Stimulated activated CD4-positive, alpha-beta T cell treated with anti-CD3 and anti-CD28 coated beads, Interleukin-2, amount 100 ng/mL, for 48 hours (primary cell): ENCODE measurements around the gene ZMYND10.
A peak's percentile ranks its signal among the peaks of the same experiment; 100 is the strongest.

ENCODE experiments used
- DNase-seq, 2 donors: peaks; one replicate each; pipeline ENCODE4 v3.0.0-alpha.2; 2020

ZMYND10 gene

DNA sequence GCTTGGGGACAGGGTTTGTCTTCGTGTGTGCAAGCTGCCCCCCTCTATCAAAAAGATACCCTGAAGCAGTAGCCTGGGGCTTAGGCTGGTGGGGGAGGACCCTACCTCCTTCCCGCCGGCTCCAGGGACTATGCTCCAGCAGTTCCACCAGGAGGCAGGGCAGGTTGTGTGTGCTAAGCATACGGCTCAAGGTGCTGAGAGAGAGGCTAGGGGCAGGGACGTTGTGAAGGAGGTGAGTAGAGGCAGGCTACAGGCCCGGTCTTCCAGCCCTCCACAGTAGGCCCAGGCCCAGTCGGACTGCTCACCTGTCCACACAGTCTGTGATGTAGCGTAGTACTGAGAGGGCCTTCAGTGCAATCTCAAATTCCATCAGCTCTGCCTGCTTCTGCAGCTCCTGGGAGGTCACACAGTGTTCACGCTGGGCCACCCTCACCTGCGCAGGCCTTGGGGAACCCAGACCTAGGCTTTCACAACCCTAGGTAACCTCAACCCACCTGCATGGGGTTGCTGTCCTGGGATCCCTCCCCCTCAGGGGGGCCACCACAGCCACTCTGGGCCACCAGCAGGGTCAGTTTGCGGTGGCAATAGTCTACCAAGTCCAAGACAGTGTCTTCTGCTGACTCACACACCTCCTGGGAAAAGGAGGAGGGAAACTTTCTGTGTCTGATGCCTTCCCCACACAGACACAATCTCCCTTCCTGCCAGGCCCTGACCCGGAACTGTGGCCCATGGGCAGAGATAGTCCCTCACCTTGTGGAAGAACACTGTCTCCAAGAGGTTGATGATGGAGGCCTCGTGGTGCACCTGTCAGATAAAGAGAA lies 2.5 kb downstream of the ZMYND10 start:
- no peak for DNase-seq

- no peak for DNase-seq
Observed at GRCh38 chr3:50341996-50342650, 3.4 kb downstream of the ZMYND10 start.

- DNase-seq: no peak
Observed at GRCh38 chr3:50341537-50341936, 4.0 kb downstream of the ZMYND10 start.

DNA sequence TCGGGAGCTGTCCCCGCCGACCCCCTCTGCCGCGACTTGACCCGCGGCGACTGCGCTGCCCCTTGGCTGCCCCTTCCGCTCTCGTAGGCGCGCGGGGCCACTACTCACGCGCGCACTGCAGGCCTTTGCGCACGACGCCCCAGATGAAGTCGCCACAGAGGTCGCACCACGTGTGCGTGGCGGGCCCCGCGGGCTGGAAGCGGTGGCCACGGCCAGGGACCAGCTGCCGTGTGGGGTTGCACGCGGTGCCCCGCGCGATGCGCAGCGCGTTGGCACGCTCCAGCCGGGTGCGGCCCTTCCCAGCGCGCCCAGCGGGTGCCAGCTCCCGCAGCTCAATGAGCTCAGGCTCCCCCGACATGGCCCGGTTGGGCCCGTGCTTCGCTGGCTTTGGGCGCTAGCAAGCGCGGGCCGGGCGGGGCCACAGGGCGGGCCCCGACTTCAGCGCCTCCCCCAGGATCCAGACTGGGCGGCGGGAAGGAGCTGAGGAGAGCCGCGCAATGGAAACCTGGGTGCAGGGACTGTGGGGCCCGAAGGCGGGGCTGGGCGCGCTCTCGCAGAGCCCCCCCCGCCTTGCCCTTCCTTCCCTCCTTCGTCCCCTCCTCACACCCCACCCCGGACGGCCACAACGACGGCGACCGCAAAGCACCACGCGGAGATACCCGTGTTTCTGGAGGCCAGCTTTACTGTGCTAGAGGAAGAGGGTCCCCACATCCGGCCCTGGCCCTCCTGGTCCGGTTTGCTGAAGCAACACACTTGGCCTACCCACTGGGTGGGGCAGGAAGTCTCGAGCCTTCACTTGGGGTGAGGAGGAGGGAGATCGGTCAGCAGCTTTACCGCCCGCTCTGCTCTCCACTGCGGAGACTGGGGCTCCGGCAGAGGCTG lies 4.8 kb downstream of the ZMYND10 start, which contains the start of gene RASSF1:
Gene RASSF1, minus strand, starts transcription at position 389 of the 882 bp plus-strand sequence. Its CDS starts 31 bp downstream, at position 358.
- peak; percentile 64 to 68 for DNase-seq

- no peak for DNase-seq
Observed at GRCh38 chr3:50340147-50340447, 5.4 kb downstream of the ZMYND10 start.

DNA sequence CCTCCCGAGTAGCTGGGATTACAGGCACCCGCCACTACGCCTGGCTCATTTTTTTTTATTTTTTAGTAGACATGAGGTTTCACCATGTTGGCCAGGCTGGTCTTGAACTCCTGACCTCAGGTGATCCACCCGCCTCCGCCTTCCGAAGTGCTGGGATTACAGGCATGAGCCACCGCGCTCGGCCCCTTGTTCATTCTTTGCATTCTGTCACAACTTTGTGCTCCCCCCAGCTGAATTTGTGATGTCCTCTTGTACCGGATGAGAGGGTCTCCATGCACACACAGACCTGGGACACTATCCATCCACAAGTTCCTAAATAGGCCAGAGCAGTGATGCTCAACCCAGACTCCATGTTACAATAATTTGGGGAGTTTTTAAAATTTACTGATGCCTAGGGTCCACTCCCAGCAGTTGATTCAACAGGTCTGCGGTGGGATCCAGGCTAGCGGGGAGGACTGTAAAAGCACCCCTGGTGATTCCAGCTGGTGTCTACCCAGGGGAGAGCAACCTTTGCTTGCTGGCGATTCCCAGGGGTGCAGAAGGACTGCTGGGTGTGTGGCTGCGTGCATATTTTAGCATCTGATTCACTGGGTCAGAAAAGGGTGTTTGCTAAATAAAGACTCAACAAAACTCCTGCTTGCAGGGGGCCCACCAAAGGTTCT lies 5.9 kb downstream of the ZMYND10 start:
- no peak for DNase-seq

- DNase-seq: no peak
Observed at GRCh38 chr3:50338965-50339364, 6.6 kb downstream of the ZMYND10 start.

DNA sequence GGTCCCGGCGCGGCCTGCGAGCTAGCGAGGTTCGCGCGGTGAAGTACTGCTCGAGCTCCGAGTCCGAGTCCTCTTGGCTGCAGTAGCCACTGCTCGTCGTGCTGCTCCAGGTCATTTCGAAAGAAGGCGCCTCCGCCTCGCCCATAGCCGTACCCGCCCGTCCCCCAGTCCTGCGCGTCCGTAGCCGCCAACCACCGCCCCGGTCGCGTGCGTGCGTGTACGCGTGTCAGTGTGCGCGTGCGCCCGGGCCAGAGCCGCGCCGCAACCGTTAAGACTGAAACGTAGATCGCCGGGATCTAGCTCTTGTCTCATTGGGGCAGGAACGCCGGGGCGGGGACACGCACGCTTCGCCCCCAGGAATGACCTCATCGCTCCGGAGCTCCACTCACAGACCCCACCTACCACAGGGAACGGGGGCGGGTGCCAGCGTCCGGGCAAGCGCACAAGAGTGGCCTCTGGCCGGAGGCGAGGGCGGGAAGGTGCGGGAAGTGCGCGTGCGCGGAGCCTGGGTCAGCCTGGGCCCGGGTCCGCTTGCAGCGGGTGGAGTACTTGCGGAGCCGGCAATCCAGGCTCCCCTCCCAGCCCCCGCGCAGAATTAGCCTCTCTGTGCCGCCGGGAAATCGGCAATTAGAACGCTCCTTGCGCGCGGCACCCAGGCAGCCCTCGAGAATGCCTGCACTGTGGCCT lies 8.2 kb downstream of the ZMYND10 start:
- peak; percentile 94 for DNase-seq

- DNase-seq: no peak
Observed at GRCh38 chr3:50336452-50337174, 8.9 kb downstream of the ZMYND10 start.

DNA sequence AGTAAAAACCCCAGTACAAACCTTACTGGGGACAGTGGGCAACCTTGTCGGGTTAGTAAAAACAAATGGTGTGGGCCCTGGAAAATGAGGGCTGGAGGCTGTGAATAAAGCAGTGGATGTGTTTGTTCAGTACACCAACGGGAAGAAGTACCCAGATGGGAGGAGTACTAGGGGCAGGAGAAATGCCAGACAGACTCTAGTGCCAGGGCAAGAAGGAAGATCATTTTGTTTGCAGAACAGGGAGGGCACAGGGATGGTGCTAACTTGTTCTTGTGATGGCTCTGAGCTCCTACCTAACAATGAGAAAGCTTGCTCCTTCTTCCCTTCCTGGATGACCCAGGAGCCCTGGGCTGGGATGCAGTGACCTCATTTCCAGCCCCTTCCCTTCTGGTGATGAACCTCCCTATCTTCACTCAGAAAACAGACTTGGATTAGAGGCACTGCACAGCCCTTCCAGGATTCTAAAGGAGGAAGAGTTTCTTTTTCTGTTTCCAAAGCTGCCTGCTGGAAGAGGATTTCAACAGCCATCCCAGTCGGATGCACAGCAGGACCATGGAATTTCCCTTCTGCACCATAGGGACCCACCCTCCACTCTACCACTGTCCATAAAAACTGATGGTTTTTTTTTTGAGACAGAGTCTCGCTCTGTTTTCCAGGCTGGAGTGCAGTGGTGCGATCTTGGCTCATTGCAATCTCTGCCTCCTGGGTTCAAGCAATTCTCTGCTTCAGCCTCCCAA lies 11.0 kb downstream of the ZMYND10 start:
- no peak for DNase-seq

DNA sequence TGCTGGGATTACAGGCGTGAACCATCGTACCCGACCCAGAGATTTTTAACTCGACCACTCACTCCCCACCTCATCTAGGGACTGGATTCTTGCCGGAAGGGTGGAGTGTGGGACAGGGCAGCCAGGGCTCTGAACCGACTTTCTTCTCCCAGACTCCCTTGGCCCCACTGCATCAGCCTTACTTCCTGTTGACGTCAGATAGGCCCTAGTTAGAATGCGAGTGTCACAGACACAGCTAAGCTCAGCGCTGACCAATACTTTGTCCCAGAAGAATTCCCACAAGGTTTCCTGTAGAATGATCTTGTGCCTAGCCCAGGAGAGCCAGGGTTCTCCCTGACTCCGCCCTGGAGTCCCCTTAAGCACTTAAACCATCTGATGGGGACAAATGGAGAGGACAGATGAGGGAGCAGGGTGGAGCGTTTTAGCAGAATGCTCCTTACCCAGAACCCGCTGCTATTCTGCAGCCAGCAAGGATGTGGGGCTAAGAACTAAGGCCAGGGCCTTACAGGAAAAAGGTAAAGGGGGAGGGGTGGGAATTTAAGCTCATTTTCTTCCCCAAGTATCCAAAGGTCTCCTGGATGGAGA lies 11.7 kb downstream of the ZMYND10 start:
- DNase-seq: no peak

GRCh38 chr3:50331364-50331907 lies 14.1 kb downstream of the ZMYND10 start:
- DNase-seq: no peak

GRCh38 chr3:50330330-50330729 lies 15.2 kb downstream of the ZMYND10 start:
- no peak for DNase-seq

- DNase-seq: peak; percentile 92
Observed at GRCh38 chr3:50327943-50328691, 17.4 kb downstream of the ZMYND10 start, which contains the start of gene TUSC2. Gene TUSC2, minus strand, starts transcription at chr3:50328223. Its CDS starts 124 bp downstream, at chr3:50328099.

- DNase-seq: no peak
Observed at GRCh38 chr3:50327129-50327528, 18.4 kb downstream of the ZMYND10 start.

GRCh38 chr3:50326182-50326541 lies 19.4 kb downstream of the ZMYND10 start:
- DNase-seq: no peak

GRCh38 chr3:50325497-50326181 lies 19.9 kb downstream of the ZMYND10 start:
- no peak for DNase-seq

DNA sequence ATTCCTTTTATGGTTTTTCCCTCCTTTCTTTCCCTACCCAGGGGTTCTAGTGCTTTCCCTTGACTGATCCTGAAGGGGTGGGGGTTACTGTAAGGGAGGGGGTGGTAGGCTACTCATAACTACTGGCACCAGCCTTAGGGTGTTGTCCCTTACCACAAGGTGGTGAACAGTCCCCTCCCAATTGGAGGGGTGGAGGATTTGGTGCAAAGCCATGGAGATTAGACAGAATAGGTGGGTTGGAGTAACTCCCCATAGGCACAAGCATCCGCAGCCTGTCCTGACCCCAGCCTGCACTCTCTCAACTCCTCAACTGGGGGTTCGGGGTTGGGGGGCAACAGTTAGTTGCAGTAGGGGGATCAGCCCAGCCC lies 20.4 kb downstream of the ZMYND10 start:
- no peak for DNase-seq
